BJ (cell line): ENCODE measurements around the gene PTGDS. TPM values are rescaled to one million over a fixed set of nuclear protein-coding genes. Genes with fewer than 3 reads are reported as not detected.
A peak's percentile ranks its signal among the peaks of the same experiment; 100 is the strongest.

Source experiments
- CTCF ChIA-PET: fragments of 350-600 bp; formaldehyde crosslinking; extraction: SDS; loops from one replicate; lab custom pipeline; 2021; ENCODE audit warnings: antibody characterized with exemption, inconsistent platforms; lab: Yijun Ruan, JAX
- POLR2A ChIA-PET: fragments of 300-600 bp; sonication (Branson Sonifier 250); formaldehyde crosslinking; extraction: SDS; loops from one replicate; lab custom pipeline; 2021; ENCODE audit warnings: antibody characterized with exemption; lab: Charles Lee
- DNase-seq: peaks from one replicate; pipeline ENCODE4 v3.0.0-alpha.2; 2011; ENCODE audit warnings: low read depth
- H3K27me3 ChIP-seq: 2 replicates; pipeline ENCODE4 v1.6.0; 2011; ENCODE audit warnings: low read length; ENCODE audit not compliant: control insufficient read depth, insufficient read depth
- H3K36me3 ChIP-seq: 2 replicates; pipeline ENCODE4 v1.5.1; 2011; ENCODE audit warnings: low read length; ENCODE audit not compliant: control insufficient read depth, insufficient read depth
- H3K4me3 ChIP-seq: 2 replicates; pipeline ENCODE4 v1.5.1; 2011; ENCODE audit warnings: low read depth, mild to moderate bottlenecking, control low read depth, low read length
- polyA plus RNA-seq: library from polyadenylated mRNA; depleted of rRNA; stranded (reverse); fragments of >200 nt; gene quantifications from 2 replicates; pipeline ENCODE4 v1.2.3, GENCODE V29; 2011; rRNA removed
- TF ChIP-seq, protein P1 (sequence below): IDR thresholded peaks from 2 replicates; pipeline ENCODE4 v1.5.1; 2011; ENCODE audit warnings: low read depth, mild to moderate bottlenecking, control low read depth, inconsistent platforms, low read length, moderate library complexity; ENCODE audit not compliant: insufficient read depth

Gene PTGDS
- polyA plus RNA-seq, 1 experiment: 0.58 TPM

DNA sequence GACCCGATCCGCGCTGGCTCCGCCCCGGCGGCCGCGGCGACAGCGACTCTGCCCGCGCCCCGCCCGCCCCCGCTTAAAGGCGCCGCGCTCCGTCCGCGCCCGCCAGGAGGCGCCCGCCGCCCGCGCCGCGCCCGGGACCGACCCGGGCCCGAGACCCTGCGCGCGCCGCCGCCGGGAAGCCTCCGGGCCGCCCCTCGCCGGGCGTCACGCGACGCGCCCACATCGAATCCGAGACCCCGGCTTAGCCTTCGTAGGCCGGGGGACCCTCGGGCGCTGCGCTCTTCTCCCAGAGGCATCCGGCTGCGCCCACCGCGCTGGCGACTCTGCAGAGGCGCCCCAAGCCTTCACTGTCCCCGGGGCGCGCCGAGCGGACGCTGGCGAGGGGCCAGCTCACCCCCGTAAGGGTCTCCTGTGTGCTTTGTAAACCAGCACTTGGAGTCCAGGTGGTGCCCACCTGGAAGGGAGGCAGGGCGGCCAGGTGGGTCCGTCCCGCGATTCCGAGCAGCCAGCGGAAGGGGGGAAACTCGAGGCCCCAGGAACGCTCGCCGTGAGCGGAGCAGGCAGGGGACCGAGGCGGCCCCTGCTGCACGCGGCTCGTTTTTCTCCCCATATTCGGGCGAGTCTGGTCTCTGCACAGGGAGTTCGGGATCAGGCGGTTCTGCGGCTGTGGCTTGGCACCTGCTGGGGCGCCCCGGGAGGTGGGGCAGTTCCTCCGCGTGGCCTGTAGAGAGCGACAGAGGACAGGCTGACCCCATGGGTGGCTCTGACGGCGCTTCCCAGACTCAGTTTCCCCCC, 51.2 kb downstream of the PTGDS start:
- Histone ChIP-seq H3K36me3 (no peaks in the 10 kb centered on the region; the same call in 1 of the 2 replicates), H3K4me3 (peak overlapping the region; percentile 64), H3K27me3 (no peaks in the 10 kb centered on the region)
- POLR2A ChIA-PET: no interaction called here
- no peak for DNase-seq
- CTCF ChIA-PET: interaction anchor here (0.7 to 10.7 kb wide), 57 partner anchors 8 to 299 kb away, joined by 3 to 50 read pairs (median 5); partner anchors contain the start of genes AJM1, CLIC3, MAN1B1 and NPDC1
- TF ChIP-seq, protein P1, sequence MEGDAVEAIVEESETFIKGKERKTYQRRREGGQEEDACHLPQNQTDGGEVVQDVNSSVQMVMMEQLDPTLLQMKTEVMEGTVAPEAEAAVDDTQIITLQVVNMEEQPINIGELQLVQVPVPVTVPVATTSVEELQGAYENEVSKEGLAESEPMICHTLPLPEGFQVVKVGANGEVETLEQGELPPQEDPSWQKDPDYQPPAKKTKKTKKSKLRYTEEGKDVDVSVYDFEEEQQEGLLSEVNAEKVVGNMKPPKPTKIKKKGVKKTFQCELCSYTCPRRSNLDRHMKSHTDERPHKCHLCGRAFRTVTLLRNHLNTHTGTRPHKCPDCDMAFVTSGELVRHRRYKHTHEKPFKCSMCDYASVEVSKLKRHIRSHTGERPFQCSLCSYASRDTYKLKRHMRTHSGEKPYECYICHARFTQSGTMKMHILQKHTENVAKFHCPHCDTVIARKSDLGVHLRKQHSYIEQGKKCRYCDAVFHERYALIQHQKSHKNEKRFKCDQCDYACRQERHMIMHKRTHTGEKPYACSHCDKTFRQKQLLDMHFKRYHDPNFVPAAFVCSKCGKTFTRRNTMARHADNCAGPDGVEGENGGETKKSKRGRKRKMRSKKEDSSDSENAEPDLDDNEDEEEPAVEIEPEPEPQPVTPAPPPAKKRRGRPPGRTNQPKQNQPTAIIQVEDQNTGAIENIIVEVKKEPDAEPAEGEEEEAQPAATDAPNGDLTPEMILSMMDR: peak; percentile 35

GRCh38 chr9:137029058-137029936, 52.0 kb downstream of the PTGDS start:
- TF ChIP-seq, protein P1: peak; percentile 95
- DNase-seq: no peak
- no peaks in the 10 kb centered on the region; the same call in 1 of the 2 replicates for H3K36me3 ChIP-seq
- CTCF ChIA-PET: interaction anchor here (0.6 to 3.3 kb wide), 64 partner anchors 9 to 300 kb away, joined by 3 to 48 read pairs (median 4); partner anchors contain the start of genes AJM1, CLIC3, MAN1B1 and NPDC1
- no peaks in the 10 kb centered on the region for H3K27me3 ChIP-seq
- POLR2A ChIA-PET: interaction anchor here (0.6 kb wide), 1 partner anchor 182 kb away, joined by 5 read pairs; no protein-coding TSS in a partner anchor
- no peak overlapping the region; the same call in 1 of the 2 replicates for H3K4me3 ChIP-seq

DNA sequence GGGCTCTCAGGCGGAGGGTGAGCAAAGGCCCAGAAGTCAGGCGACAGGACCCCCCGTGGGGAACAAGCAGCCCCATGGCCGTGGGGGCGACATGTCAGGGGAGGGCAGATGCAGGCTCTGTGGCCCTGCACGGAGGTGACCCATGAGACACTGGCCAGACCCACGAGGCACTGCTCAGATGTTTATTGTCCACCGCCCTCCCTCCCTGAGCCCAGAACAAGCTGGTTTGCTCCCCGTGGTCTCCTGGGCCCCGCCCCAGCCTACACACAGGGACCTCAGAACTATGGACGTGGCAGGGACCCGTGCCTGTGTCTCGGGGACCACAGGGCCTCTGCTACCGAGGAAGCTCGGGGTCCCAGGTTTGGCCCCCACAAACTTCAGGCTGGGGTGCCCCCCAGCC, 52.7 kb downstream of the PTGDS start:
- no peaks in the 10 kb centered on the region; the same call in 1 of the 2 replicates for H3K36me3 ChIP-seq
- ChIA-PET CTCF (interaction anchor here (0.6 to 3.3 kb wide), 51 partner anchors 8 to 258 kb away, joined by 3 to 48 read pairs (median 5); partner anchors contain the start of genes AJM1, CLIC3, MAN1B1 and NPDC1), POLR2A (interaction anchor here (0.6 kb wide), 1 partner anchor 183 kb away, joined by 5 read pairs; no protein-coding TSS in a partner anchor)
- TF ChIP-seq, protein P1: no peak
- DNase-seq: no peak
- no peaks in the 10 kb centered on the region for H3K27me3 ChIP-seq
- H3K4me3 ChIP-seq: no peak overlapping the region

DNA sequence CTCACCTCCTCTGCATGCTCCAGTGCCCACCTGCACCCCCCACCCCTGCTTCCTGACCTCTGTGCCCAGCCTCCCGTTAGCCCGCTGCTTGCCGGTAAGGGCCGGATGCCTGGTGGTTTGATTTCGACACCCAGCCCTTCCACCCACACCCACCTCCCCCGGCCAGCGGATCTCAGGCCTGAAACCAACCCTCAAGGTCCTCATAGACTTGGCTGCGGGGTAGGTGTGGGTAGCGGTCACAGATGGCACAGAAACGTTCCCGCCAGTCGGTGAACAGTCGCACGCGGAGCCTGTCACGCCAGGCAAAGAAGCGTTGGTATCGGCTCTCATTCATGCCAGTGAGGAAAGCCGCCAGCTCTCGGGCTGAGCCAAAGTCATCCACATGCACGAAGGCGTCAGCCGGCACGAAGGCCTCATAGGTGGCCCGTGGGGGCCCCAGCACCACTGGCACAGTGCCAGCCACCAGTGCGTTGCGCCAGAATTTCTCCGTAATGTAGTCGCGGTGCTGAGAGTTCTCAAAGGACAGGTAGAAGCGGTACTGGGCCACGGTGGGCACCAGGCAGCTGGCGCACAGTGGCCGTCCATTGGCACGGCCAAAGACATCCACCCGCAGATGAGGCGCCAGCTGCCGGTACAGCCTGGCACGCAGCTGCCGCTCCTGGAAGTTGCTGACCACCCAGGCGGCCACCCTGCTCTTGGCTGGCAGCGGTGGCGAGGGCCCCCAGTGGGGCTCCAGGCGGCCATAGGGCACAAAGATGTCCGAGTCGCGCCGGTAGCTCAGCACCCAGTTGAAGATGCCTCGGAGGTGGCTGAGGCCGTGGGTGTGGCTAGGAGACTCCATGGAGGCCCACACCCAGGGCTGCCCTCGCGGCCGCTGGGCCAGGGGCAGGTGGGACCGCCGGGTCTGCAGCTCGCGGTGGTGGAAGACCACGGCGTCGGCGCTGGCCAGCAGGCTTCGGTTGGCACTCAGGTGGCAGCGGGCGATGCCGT, 53.5 kb downstream of the PTGDS start:
- Histone ChIP-seq H3K4me3 (no peak overlapping the region), H3K27me3 (no peaks in the 10 kb centered on the region), H3K36me3 (no peaks in the 10 kb centered on the region; the same call in 1 of the 2 replicates)
- no peak for DNase-seq
- POLR2A ChIA-PET: no interaction called here
- CTCF ChIA-PET: interaction anchor here (0.8 to 3.3 kb wide), 20 partner anchors 10 to 248 kb away, joined by 3 to 48 read pairs (median 10); partner anchors contain the start of genes CLIC3, PAXX, RNF224 and TMEM141
- TF ChIP-seq, protein P1: no peak

Other genes starting within 250 kb of the PTGDS start
- gene LCN10, start 234.6 kb upstream of the PTGDS start, polyA plus RNA-seq: not detected in 2 replicates
- gene LCN6, start 229.0 kb upstream of the PTGDS start, polyA plus RNA-seq: not detected in 2 replicates
- gene LCN8, start 219.3 kb upstream of the PTGDS start, polyA plus RNA-seq: not detected in 2 replicates
- gene LCN15, start 213.0 kb upstream of the PTGDS start, polyA plus RNA-seq: not detected in 2 replicates
- 51.5 and 62.5 TPM in 2 replicates for gene TMEM141, start 186.2 kb upstream of the PTGDS start, polyA plus RNA-seq
- 0.20 and 0.33 TPM in 2 replicates for gene CCDC183, start 181.2 kb upstream of the PTGDS start, polyA plus RNA-seq
- 36.7 and 60.2 TPM in 2 replicates for gene RABL6, start 169.6 kb upstream of the PTGDS start, polyA plus RNA-seq
- gene AJM1, start 135.0 kb upstream of the PTGDS start, polyA plus RNA-seq: 0.86 and 1.0 TPM in 2 replicates
- gene PHPT1, start 128.1 kb upstream of the PTGDS start, polyA plus RNA-seq: 116 and 233 TPM in 2 replicates
- 0.86 and 1.6 TPM in 2 replicates for gene MAMDC4, start 125.2 kb upstream of the PTGDS start, polyA plus RNA-seq
- 513 and 672 TPM in 2 replicates for gene EDF1, start 111.2 kb upstream of the PTGDS start, polyA plus RNA-seq
- 9.6 and 13.6 TPM in 2 replicates for gene TRAF2, start 91.0 kb upstream of the PTGDS start, polyA plus RNA-seq
- gene FBXW5, start 32.8 kb upstream of the PTGDS start, polyA plus RNA-seq: 46.9 and 71.9 TPM in 2 replicates
- 0.48 and 0.60 TPM in 2 replicates for gene C8G, start 32.3 kb upstream of the PTGDS start, polyA plus RNA-seq
- gene LCN12, start 25.2 kb upstream of the PTGDS start, polyA plus RNA-seq: 0.36 and 0.40 TPM in 2 replicates
- gene LCNL1, start 5.5 kb downstream of the PTGDS start, polyA plus RNA-seq: 0.01 and 0.06 TPM in 2 replicates
- 10.3 and 11.8 TPM in 2 replicates for gene PAXX, start 14.9 kb downstream of the PTGDS start, polyA plus RNA-seq
- gene CLIC3, start 19.1 kb downstream of the PTGDS start, polyA plus RNA-seq: 3.9 and 4.0 TPM in 2 replicates
- 8.7 and 16.0 TPM in 2 replicates for gene ABCA2, start 50.7 kb downstream of the PTGDS start, polyA plus RNA-seq
- not detected in 2 replicates for gene FUT7, start 54.6 kb downstream of the PTGDS start, polyA plus RNA-seq
- 21.8 and 31.9 TPM in 2 replicates for gene NPDC1, start 68.7 kb downstream of the PTGDS start, polyA plus RNA-seq
- not detected in 2 replicates for gene ENTPD2, start 76.6 kb downstream of the PTGDS start, polyA plus RNA-seq
- 5.1 and 8.6 TPM in 2 replicates for gene SAPCD2, start 93.1 kb downstream of the PTGDS start, polyA plus RNA-seq
- 2.8 and 5.6 TPM in 2 replicates for gene UAP1L1, start 100.0 kb downstream of the PTGDS start, polyA plus RNA-seq
- 53.0 and 80.0 TPM in 2 replicates for gene MAN1B1, start 109.5 kb downstream of the PTGDS start, polyA plus RNA-seq
- gene DPP7, start 137.2 kb downstream of the PTGDS start, polyA plus RNA-seq: 66.7 and 94.4 TPM in 2 replicates
- gene GRIN1, start 161.7 kb downstream of the PTGDS start, polyA plus RNA-seq: 0.04 and 0.10 TPM in 2 replicates
- gene LRRC26, start 192.5 kb downstream of the PTGDS start, polyA plus RNA-seq: not detected in 2 replicates
- not detected in 2 replicates for gene TMEM210, start 194.6 kb downstream of the PTGDS start, polyA plus RNA-seq
- gene ANAPC2, start 211.1 kb downstream of the PTGDS start, polyA plus RNA-seq: 14.6 and 25.5 TPM in 2 replicates
- 53.8 and 81.4 TPM in 2 replicates for gene SSNA1, start 211.2 kb downstream of the PTGDS start, polyA plus RNA-seq
- 2.9 and 3.5 TPM in 2 replicates for gene TPRN, start 223.2 kb downstream of the PTGDS start, polyA plus RNA-seq
- gene TMEM203, start 228.1 kb downstream of the PTGDS start, polyA plus RNA-seq: 37.8 and 43.8 TPM in 2 replicates
- 4.4 and 7.1 TPM in 2 replicates for gene NDOR1, start 228.2 kb downstream of the PTGDS start, polyA plus RNA-seq
- gene RNF208, start 244.7 kb downstream of the PTGDS start, polyA plus RNA-seq: 0.26 and 0.39 TPM in 2 replicates
- 0.58 and 0.74 TPM in 2 replicates for gene CYSRT1, start 247.7 kb downstream of the PTGDS start, polyA plus RNA-seq
- gene RNF224, start 250.0 kb downstream of the PTGDS start, polyA plus RNA-seq: not detected in 2 replicates